Activated naive CD4-positive, alpha-beta T cell treated with anti-CD3 and anti-CD28 coated beads, Interleukin-2, amount 10 ng/mL, durations not matched to agents 5 hours and 36 hours (primary cell): ENCODE data around the gene FABP3. TPM values are rescaled to one million over a fixed set of nuclear protein-coding genes. Genes with fewer than 3 reads are reported as not detected.

ENCODE experiments used
- total RNA-seq, 2 experiments: library from RNA; stranded (reverse); gene quantifications; one replicate each; pipeline ENCODE4 v1.2.3, GENCODE V29; 2021

FABP3 gene
- not detected for total RNA-seq

GRCh38 chr1:31373056-31373896 is at the start of gene FABP3:
FABP3 (minus strand) TSS chr1:31373076; CDS start chr1:31373014, 62 bp downstream.

GRCh38 chr1:31412732-31413404 is 40.0 kb upstream of the FABP3 start, which contains the start of gene SERINC2:
SERINC2 (plus strand) TSS chr1:31413213; CDS start chr1:31413266, 53 bp downstream.

Other genes with a start within 250 kb of the FABP3 start
- not detected for gene NKAIN1, start 133.2 kb downstream of the FABP3 start, total RNA-seq
- 10 to 100 TPM; 66.9 to 67.8 TPM for gene SNRNP40, start 76.3 kb downstream of the FABP3 start, total RNA-seq
- 10 to 100 TPM; 20.4 to 21.0 TPM for gene ZCCHC17, start 76.0 kb downstream of the FABP3 start, total RNA-seq
- not detected for gene SERINC2, start 40.1 kb upstream of the FABP3 start, total RNA-seq
- gene TINAGL1, start 203.4 kb upstream of the FABP3 start, total RNA-seq: not detected
- gene HCRTR1, start 244.6 kb upstream of the FABP3 start, total RNA-seq: not detected